H9 (cell line): ENCODE results near the gene TUBGCP5. TPM values are rescaled to one million over a fixed set of nuclear protein-coding genes. Genes with fewer than 3 reads are reported as not detected.

Source experiments
- DNase-seq: peaks from one replicate; pipeline ENCODE4 v3.0.0-alpha.2; 2017
- H2AFZ ChIP-seq: one replicate; pipeline ENCODE4 v1.6.1; 2013; ENCODE audit warnings: mild to moderate bottlenecking, low read length, control low read depth, moderate library complexity
- H2AK5ac ChIP-seq: 2 replicates; pipeline ENCODE4 v1.6.1; 2013; ENCODE audit warnings: low read length, control low read depth, mixed read lengths; ENCODE audit not compliant: insufficient read length
- H2BK120ac ChIP-seq: one replicate; pipeline ENCODE4 v1.6.1; 2013; ENCODE audit warnings: low read depth, mild to moderate bottlenecking, low read length, control low read depth, inconsistent platforms; ENCODE audit not compliant: poor library complexity, severe bottlenecking
- H2BK12ac ChIP-seq: 2 replicates; pipeline ENCODE4 v1.6.1; 2013; ENCODE audit warnings: low read length, control low read depth, mixed read lengths, low read depth; ENCODE audit not compliant: insufficient read length
- H2BK15ac ChIP-seq: 2 replicates; pipeline ENCODE4 v1.6.1; 2013; ENCODE audit warnings: low read depth, low read length, control low read depth
- H2BK20ac ChIP-seq: one replicate; pipeline ENCODE4 v1.6.1; 2013; ENCODE audit warnings: low read depth, mild to moderate bottlenecking, low read length, control low read depth, inconsistent platforms; ENCODE audit not compliant: poor library complexity, severe bottlenecking
- H2BK5ac ChIP-seq: 2 replicates; pipeline ENCODE4 v1.6.1; 2013; ENCODE audit warnings: low read length, control low read depth, mixed read lengths; ENCODE audit not compliant: insufficient read length
- H3K14ac ChIP-seq: 2 replicates; pipeline ENCODE4 v1.6.1; 2013; ENCODE audit warnings: low read length, control low read depth; ENCODE audit not compliant: insufficient read depth
- H3K18ac ChIP-seq: 2 replicates; pipeline ENCODE4 v1.6.1; 2013; ENCODE audit warnings: low read depth, mild to moderate bottlenecking, mixed read lengths, low read length, control low read depth; ENCODE audit not compliant: insufficient read length
- H3K23ac ChIP-seq: 2 replicates; pipeline ENCODE4 v1.6.1; 2013; ENCODE audit warnings: low read length, control low read depth, mixed read lengths, low read depth; ENCODE audit not compliant: insufficient read length
- H3K23me2 ChIP-seq: 2 replicates; pipeline ENCODE4 v1.6.1; 2013; ENCODE audit warnings: low read depth, mild to moderate bottlenecking, mixed read lengths, low read length, control low read depth; ENCODE audit not compliant: insufficient read length, poor library complexity, severe bottlenecking
- H3K27ac ChIP-seq: 2 replicates; pipeline ENCODE4 v1.5.1; 2013; ENCODE audit warnings: low read length, control low read depth, mixed read lengths, low read depth; ENCODE audit not compliant: insufficient read length
- H3K27me3 ChIP-seq: 2 replicates; pipeline ENCODE4 v1.6.1; 2013; ENCODE audit warnings: low read length, control low read depth, inconsistent platforms; ENCODE audit not compliant: insufficient read depth
- H3K4ac ChIP-seq: 2 replicates; pipeline ENCODE4 v1.6.1; 2013; ENCODE audit warnings: low read depth, mild to moderate bottlenecking, control low read depth, inconsistent platforms, low read length, moderate library complexity
- H3K4me1 ChIP-seq: 2 replicates; pipeline ENCODE4 v1.6.1; 2013; ENCODE audit warnings: low read length, control low read depth, inconsistent platforms; ENCODE audit not compliant: insufficient read depth
- H3K4me2 ChIP-seq: 2 replicates; pipeline ENCODE4 v1.6.1; 2013; ENCODE audit warnings: low read length, control low read depth, mixed read lengths; ENCODE audit not compliant: insufficient read length, insufficient read depth
- H3K56ac ChIP-seq: 2 replicates; pipeline ENCODE4 v1.6.1; 2013; ENCODE audit warnings: low read depth, mild to moderate bottlenecking, mixed read lengths, low read length, control low read depth; ENCODE audit not compliant: insufficient read length
- H3K79me1 ChIP-seq: 2 replicates; pipeline ENCODE4 v1.6.1; 2013; ENCODE audit warnings: low read depth, mild to moderate bottlenecking, moderate library complexity, low read length, control low read depth, inconsistent platforms; ENCODE audit not compliant: insufficient read depth, poor library complexity, severe bottlenecking
- H3K79me2 ChIP-seq: 2 replicates; pipeline ENCODE4 v1.6.1; 2013; ENCODE audit warnings: low read length, control low read depth, inconsistent platforms; ENCODE audit not compliant: insufficient read depth
- H3K9ac ChIP-seq: 2 replicates; pipeline ENCODE4 v1.6.1; 2013; ENCODE audit warnings: low read length, control low read depth, mixed read lengths; ENCODE audit not compliant: insufficient read length; ENCODE audit errors: extremely low read depth
- H3K9me3 ChIP-seq: one replicate; pipeline ENCODE4 v1.6.1; 2013; ENCODE audit warnings: low read depth, low read length, inconsistent platforms; ENCODE audit not compliant: control insufficient read depth
- H3T11ph ChIP-seq: one replicate; pipeline ENCODE4 v1.6.1; 2013; ENCODE audit warnings: mild to moderate bottlenecking, low read length, control low read depth, inconsistent platforms
- H4K20me1 ChIP-seq: one replicate; pipeline ENCODE4 v1.6.1; 2013; ENCODE audit not compliant: control insufficient read depth, insufficient read length, insufficient read depth
- H4K5ac ChIP-seq: 2 replicates; pipeline ENCODE4 v1.6.1; 2013; ENCODE audit warnings: low read depth, mild to moderate bottlenecking, mixed read lengths, low read length, control low read depth; ENCODE audit not compliant: insufficient read length
- H4K8ac ChIP-seq: replicated peaks from 2 replicates; pipeline ENCODE4 v1.6.1; 2013; ENCODE audit warnings: low read length, control low read depth, mixed read lengths, low read depth; ENCODE audit not compliant: insufficient read length
- H4K91ac ChIP-seq: 2 replicates; pipeline ENCODE4 v1.6.1; 2013; ENCODE audit warnings: low read depth, mild to moderate bottlenecking, moderate library complexity, mixed read lengths, low read length, control low read depth; ENCODE audit not compliant: insufficient read length
- H3K27ac Mint-ChIP-seq, 3 experiments: 2 replicates in 2 of 3; 3 replicates in 1 of 3; pipeline ENCODE4 v1.8.0; 2020 to 2021; ENCODE audit warnings: mixed read lengths in 3 of 3, mild to moderate bottlenecking in 1 of 3, moderate library complexity in 1 of 3
- H3K27me3 Mint-ChIP-seq: 2 replicates; pipeline ENCODE4 v1.8.0; 2021; ENCODE audit warnings: low read depth, mild to moderate bottlenecking, moderate library complexity, mixed read lengths
- H3K36me3 Mint-ChIP-seq, 3 experiments: 2 replicates in 2 of 3; 3 replicates in 1 of 3; pipeline ENCODE4 v1.8.0; 2020 to 2021; ENCODE audit warnings: low read depth in 3 of 3, mixed read lengths in 3 of 3; ENCODE audit not compliant: insufficient read depth in 1 of 3
- H3K4me1 Mint-ChIP-seq, 2 experiments: 2 replicates each; pipeline ENCODE4 v1.8.0; 2020; ENCODE audit warnings: mixed read lengths in 2 of 2
- H3K4me3 Mint-ChIP-seq, 2 experiments: 2 replicates in 1 of 2; 3 replicates in 1 of 2; pipeline ENCODE4 v1.8.0; 2020 to 2021; ENCODE audit warnings: mild to moderate bottlenecking in 2 of 2, mixed read lengths in 2 of 2, moderate library complexity in 1 of 2
- H3K9me3 Mint-ChIP-seq, 2 experiments: 2 replicates in 1 of 2; 3 replicates in 1 of 2; pipeline ENCODE4 v1.8.0; 2020; ENCODE audit warnings: mild to moderate bottlenecking in 2 of 2, mixed read lengths in 2 of 2, moderate library complexity in 1 of 2
- WGBS: extraction: QIAGEN DNeasy Blood & Tissue Kit; methylation state at CpG from one replicate; pipeline ENCODE4 v1.1.7; 2013; ENCODE audit warnings: missing lambda C conversion rate, low lambda C conversion rate, mixed read lengths; ENCODE audit not compliant: insufficient read length; ENCODE audit errors: extremely low coverage; 5-methylcytosine and 5-hydroxymethylcytosine counted together
- total RNA-seq: library from RNA; stranded (reverse); gene quantifications from 2 replicates; pipeline ENCODE4 v1.2.1, GENCODE V29; 2021
- TF ChIP-seq, protein P1 (sequence below): fragments of 200-600 bp; sonication (generic); conservative IDR thresholded peaks from 3 replicates; pipeline ENCODE4 v1.8.0; 2021; ENCODE audit warnings: antibody characterized with exemption, mild to moderate bottlenecking

Gene TUBGCP5
- total RNA-seq, 1 experiment from 2014 or later: 15.3 TPM

DNA sequence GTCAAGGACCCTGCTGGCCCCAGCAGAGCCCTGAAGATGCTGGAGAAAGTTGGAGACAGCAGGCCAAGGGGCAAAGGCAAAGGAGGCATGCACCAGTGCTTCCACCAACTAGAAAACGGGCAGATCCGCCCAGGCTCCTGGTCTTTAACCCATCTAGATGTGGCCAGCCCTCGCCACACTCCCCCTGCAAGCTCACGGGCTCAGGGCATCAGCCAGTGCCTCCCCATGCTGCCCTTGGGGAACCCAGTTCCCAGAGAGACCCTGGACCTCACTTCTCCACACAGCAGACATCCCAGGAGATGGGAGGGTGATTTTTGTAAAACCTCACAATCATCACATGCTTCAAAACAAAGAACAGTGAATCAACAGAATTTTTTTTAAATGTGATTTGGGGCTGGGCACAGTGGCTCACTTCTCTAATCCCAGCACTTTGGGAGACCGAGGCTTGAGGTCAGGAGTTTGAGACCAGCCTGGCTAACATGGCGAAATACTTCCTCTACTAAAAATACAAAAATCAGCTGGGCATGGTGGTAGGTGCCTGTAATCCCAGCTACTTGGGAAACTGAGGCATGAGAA lies 83.7 kb downstream of the TUBGCP5 start:
- Histone ChIP-seq H3K27me3 (peaks cover 6% of the 10 kb centered on the region; the same call in 1 of the 2 replicates), H4K8ac (no peak overlapping the region), H4K91ac (no peak overlapping the region), H2BK20ac (no peak overlapping the region), H3K23ac (no peak overlapping the region), H3K9me3 (no peaks in the 10 kb centered on the region), H3K4ac (no peak overlapping the region), H2BK5ac (no peak overlapping the region), H4K20me1 (no peaks in the 10 kb centered on the region), H3K27ac (no peak overlapping the region), H2BK15ac (no peak overlapping the region), H3K14ac (no peak overlapping the region), H2BK120ac (no peak overlapping the region), H3K4me1 (no peaks in the 10 kb centered on the region; the same call in 1 of the 2 replicates), H2AK5ac (no peak overlapping the region), H3K18ac (no peak overlapping the region), H3T11ph (no peak overlapping the region), H2BK12ac (no peak overlapping the region), H2AFZ (no peak overlapping the region), H3K56ac (no peak overlapping the region), H4K5ac (no peak overlapping the region), H3K79me1 (no peaks in the 10 kb centered on the region), H3K23me2 (no peaks in the 10 kb centered on the region), H3K4me2 (no peak overlapping the region), H3K9ac (no peak overlapping the region), H3K79me2 (no peaks in the 10 kb centered on the region; the same call in 1 of the 2 replicates)
- Mint-ChIP-seq H3K4me3 (no peak overlapping the region), H3K27me3 (peaks cover 75% of the 10 kb centered on the region), H3K27ac (no peak overlapping the region), H3K4me1 (peaks cover 19 to 30% of the 10 kb centered on the region in 2 experiments), H3K36me3 (peaks cover 0 to 2% (median 0%) of the 10 kb centered on the region in 3 experiments; a peak in 2 of 7 replicates), H3K9me3 (peaks cover 0 to 3% of the 10 kb centered on the region in 2 experiments; a peak in 1 of 5 replicates)
- WGBS: no CpG with 5 or more reads among the region's 6 CpGs
- DNase-seq: no peak
- TF ChIP-seq, protein P1, sequence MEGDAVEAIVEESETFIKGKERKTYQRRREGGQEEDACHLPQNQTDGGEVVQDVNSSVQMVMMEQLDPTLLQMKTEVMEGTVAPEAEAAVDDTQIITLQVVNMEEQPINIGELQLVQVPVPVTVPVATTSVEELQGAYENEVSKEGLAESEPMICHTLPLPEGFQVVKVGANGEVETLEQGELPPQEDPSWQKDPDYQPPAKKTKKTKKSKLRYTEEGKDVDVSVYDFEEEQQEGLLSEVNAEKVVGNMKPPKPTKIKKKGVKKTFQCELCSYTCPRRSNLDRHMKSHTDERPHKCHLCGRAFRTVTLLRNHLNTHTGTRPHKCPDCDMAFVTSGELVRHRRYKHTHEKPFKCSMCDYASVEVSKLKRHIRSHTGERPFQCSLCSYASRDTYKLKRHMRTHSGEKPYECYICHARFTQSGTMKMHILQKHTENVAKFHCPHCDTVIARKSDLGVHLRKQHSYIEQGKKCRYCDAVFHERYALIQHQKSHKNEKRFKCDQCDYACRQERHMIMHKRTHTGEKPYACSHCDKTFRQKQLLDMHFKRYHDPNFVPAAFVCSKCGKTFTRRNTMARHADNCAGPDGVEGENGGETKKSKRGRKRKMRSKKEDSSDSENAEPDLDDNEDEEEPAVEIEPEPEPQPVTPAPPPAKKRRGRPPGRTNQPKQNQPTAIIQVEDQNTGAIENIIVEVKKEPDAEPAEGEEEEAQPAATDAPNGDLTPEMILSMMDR: no peak
